ENCODE measurements around the gene BRMS1L. TPM values are rescaled to one million over a fixed set of nuclear protein-coding genes. Genes with fewer than 3 reads are reported as not detected.
A peak's percentile ranks its signal among the peaks of the same experiment; 100 is the strongest.

Gene BRMS1L
- total and polyA plus RNA-seq, 2 of the 13 experiments (the other 11 are each of a cell fraction or from before 2014, with no cell fraction given): 21.1 to 23.8 TPM

DNA sequence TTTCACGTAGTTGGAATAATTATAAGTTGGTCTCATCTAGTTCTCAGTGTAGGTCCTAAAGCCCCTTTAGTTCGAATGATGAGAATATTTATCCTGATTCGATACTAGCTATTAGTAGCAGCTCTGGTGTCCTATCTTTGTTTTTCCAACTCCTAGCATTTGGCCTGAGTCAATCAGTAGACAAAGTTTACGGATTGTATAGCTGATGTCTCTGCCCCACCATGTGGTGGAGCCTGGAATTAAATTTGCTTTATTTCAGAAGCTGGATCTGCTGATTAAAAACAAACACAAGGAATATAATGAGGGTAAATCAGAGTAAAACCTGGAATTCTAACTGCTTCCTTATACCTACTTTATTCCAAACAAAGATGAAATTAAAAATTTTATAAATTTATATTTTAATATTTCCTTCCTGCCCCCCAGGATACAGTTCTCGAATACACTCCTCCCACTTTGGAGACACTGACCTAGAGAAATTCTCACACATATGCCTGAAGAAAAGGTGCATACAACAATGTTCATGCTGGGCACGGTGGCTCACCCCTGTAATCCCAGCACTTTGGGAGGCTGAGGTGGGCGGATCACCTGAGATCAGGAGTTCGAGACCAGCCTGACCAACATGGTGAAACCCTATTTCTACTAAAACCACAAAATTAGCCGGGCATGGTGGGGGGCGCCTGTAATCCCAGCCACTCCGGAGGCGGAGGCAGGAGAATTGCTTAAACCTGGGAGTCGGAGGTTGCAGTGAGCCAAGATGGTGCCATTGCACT, 7.6 kb upstream of the BRMS1L start (continued):
- peak; percentile 45; the same call in 1 of the 2 replicates for TF ChIP-seq HIVEP1 (CRISPR knock-in tag; IDR thresholded peaks at IDR 0.05)
- TF ChIP-seq, protein P1, sequence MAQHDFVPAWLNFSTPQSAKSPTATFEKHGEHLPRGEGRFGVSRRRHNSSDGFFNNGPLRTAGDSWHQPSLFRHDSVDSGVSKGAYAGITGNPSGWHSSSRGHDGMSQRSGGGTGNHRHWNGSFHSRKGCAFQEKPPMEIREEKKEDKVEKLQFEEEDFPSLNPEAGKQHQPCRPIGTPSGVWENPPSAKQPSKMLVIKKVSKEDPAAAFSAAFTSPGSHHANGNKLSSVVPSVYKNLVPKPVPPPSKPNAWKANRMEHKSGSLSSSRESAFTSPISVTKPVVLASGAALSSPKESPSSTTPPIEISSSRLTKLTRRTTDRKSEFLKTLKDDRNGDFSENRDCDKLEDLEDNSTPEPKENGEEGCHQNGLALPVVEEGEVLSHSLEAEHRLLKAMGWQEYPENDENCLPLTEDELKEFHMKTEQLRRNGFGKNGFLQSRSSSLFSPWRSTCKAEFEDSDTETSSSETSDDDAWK (CRISPR knock-in tag; IDR thresholded peaks at IDR 0.05): no peak
- TF ChIP-seq KDM5B (CRISPR knock-in tag; IDR thresholded peaks at IDR 0.05; ENCODE audit: borderline replicate concordance): no peak
- TF ChIP-seq RFXANK (CRISPR knock-in tag; IDR thresholded peaks at IDR 0.05): 0 out of 2 replicates have a peak, but pooled peaks have one; percentile 61
- TF ChIP-seq, protein P2, sequence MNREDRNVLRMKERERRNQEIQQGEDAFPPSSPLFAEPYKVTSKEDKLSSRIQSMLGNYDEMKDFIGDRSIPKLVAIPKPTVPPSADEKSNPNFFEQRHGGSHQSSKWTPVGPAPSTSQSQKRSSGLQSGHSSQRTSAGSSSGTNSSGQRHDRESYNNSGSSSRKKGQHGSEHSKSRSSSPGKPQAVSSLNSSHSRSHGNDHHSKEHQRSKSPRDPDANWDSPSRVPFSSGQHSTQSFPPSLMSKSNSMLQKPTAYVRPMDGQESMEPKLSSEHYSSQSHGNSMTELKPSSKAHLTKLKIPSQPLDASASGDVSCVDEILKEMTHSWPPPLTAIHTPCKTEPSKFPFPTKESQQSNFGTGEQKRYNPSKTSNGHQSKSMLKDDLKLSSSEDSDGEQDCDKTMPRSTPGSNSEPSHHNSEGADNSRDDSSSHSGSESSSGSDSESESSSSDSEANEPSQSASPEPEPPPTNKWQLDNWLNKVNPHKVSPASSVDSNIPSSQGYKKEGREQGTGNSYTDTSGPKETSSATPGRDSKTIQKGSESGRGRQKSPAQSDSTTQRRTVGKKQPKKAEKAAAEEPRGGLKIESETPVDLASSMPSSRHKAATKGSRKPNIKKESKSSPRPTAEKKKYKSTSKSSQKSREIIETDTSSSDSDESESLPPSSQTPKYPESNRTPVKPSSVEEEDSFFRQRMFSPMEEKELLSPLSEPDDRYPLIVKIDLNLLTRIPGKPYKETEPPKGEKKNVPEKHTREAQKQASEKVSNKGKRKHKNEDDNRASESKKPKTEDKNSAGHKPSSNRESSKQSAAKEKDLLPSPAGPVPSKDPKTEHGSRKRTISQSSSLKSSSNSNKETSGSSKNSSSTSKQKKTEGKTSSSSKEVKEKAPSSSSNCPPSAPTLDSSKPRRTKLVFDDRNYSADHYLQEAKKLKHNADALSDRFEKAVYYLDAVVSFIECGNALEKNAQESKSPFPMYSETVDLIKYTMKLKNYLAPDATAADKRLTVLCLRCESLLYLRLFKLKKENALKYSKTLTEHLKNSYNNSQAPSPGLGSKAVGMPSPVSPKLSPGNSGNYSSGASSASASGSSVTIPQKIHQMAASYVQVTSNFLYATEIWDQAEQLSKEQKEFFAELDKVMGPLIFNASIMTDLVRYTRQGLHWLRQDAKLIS (CRISPR knock-in tag; IDR thresholded peaks at IDR 0.05): no peak
- TF ChIP-seq, protein P3, sequence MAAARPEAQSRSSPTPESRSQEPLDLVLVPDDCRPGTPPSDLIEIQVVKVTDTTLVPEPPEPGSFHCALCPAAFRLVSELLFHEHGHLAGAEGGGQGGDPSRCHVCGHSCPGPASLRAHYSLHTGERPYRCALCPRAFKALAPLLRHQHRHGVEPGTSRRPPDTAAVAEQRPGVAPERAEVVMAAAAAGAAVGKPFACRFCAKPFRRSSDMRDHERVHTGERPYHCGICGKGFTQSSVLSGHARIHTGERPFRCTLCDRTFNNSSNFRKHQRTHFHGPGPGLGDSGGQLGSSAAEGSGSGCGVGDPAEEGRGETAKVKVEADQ (CRISPR knock-in tag; IDR thresholded peaks at IDR 0.05; ENCODE audit: borderline replicate concordance): no peak
- no peak for TF ChIP-seq MLLT10 (CRISPR knock-in tag; IDR thresholded peaks at IDR 0.05)
- TF ChIP-seq BHLHE40 (IDR thresholded peaks at IDR 0.05; ENCODE audit: low read length): no peak
- TF ChIP-seq SIX4 (CRISPR knock-in tag; IDR thresholded peaks at IDR 0.05): no peak
- TF ChIP-seq SAP130 (CRISPR knock-in tag; IDR thresholded peaks at IDR 0.05; ENCODE audit: low read depth): peak; percentile 38; the same call in 1 of the 2 replicates
- no peak; the same call in 1 of the 2 replicates for TF ChIP-seq SMYD3 (CRISPR knock-in tag; IDR thresholded peaks at IDR 0.05)
- TF ChIP-seq CREM (IDR thresholded peaks at IDR 0.05): no peak
- no peak for TF ChIP-seq CREM (CRISPR knock-in tag; IDR thresholded peaks at IDR 0.05)
- TF ChIP-seq, protein P4, sequence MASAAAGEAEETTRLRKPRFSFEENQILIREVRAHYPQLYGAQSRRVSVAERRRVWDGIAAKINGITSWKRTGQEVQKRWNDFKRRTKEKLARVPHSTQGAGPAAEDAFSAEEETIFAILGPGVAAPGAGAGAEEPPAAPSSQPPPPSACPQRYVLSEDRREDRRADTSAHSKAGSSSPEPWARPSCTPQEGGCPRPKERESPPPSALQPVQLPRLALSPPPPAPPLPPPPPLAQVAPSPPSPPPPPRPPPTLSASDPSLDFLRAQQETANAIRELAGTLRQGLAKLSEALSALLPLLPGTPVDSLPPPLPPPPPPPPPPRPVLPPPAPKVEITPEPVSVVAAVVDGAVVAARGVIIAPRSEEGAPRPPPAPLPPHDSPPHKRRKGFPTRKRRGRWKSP (CRISPR knock-in tag; IDR thresholded peaks at IDR 0.05): no peak
- TF ChIP-seq XBP1 (CRISPR knock-in tag; IDR thresholded peaks at IDR 0.05): no peak
- no peak for TF ChIP-seq NFIB (CRISPR knock-in tag; IDR thresholded peaks at IDR 0.05; ENCODE audit: borderline replicate concordance)
- TF ChIP-seq ZNF790 (CRISPR knock-in tag; IDR thresholded peaks at IDR 0.05; ENCODE audit: borderline replicate concordance): no peak
- TF ChIP-seq RFXAP (CRISPR knock-in tag; IDR thresholded peaks at IDR 0.05; ENCODE audit: borderline replicate concordance): no peak
- TF ChIP-seq KDM3A (CRISPR knock-in tag; IDR thresholded peaks at IDR 0.05; ENCODE audit: low read depth): peak; percentile 75; the same call in 1 of the 2 replicates
- TF ChIP-seq ETV6 (CRISPR knock-in tag; conservative IDR thresholded peaks at IDR 0.05): no peak
- no peak for TF ChIP-seq FOSL2 (CRISPR knock-in tag; IDR thresholded peaks at IDR 0.05)
- TF ChIP-seq IRF2 (CRISPR knock-in tag; IDR thresholded peaks at IDR 0.05): peak; percentile 63; the same call in 1 of the 2 replicates
- no peak for TF ChIP-seq ZNF143 (CRISPR knock-in tag; IDR thresholded peaks at IDR 0.05)
- no peak for TF ChIP-seq NFATC3 (CRISPR knock-in tag; IDR thresholded peaks at IDR 0.05)
- no peak for TF ChIP-seq ZFP36L2 (CRISPR knock-in tag; IDR thresholded peaks at IDR 0.05)
- no peak for TF ChIP-seq ZNF567 (CRISPR knock-in tag; IDR thresholded peaks at IDR 0.05; ENCODE audit: borderline replicate concordance)

Measured in HepG2 (cell line).